RWPE1 (cell line): ENCODE results near the gene ALS2CL.

Experiments
- CTCF ChIA-PET: fragments of 350-600 bp; sonication (Branson Sonifier 250); formaldehyde crosslinking; extraction: SDS; loops from one replicate; lab custom pipeline; 2021; lab: Yijun Ruan, JAX
- POLR2A ChIA-PET: fragments of 400-600 bp; formaldehyde crosslinking; extraction: SDS; loops from one replicate; lab custom pipeline; 2020; ENCODE audit warnings: antibody characterized with exemption; ENCODE audit not compliant: low non-redundant PET; lab: Yijun Ruan, JAX
- DNase-seq: peaks from one replicate; pipeline ENCODE4 v3.0.0; 2012; ENCODE audit warnings: low spot score
- H3K27ac ChIP-seq: fragments of 450-650 bp; 2 replicates; pipeline ENCODE4 v1.5.1; 2017
- TF ChIP-seq, protein P1 (sequence below): fragments of 450-650 bp; conservative IDR thresholded peaks from 2 replicates; pipeline ENCODE4 v1.5.1; 2017; ENCODE audit warnings: low read depth, mild to moderate bottlenecking

Gene ALS2CL

DNA sequence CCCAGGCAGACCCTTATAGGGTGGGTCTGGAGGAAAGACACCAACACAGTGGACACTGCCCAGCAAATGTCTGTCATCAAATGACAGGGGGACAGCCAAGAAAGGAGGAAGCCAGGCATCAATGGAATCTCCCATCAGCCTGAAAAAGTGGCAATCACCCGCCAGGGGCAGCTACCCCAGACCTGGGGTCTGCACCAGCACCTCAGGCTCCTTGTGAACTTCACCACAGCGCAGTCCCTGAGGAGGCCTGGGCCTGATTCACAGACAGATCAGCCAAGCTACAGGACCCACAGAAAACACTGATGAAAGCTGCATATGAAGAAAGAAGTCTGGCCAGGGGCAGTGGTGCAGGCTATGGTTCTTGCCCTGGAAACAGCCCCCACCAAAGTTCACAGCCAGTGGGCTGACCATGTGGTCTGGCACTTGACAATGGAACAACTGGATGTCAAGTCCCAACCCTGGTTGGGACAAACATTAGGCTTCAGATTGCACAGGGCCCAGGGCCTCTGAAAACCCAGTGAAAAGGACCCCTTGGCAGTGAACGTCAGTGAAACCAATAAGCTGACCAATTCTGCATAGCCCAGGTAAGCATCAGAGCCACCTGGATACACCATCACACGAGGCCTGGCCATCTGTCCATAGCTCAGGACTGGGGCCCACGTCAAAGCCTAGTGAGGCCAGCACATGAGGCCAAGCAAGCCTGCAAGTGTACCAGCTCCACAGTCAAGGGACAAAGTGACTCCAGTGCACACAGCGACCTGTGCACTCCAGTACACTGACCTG lies 29.1 kb downstream of the ALS2CL start:
- ChIA-PET POLR2A (no interaction called here), CTCF (interaction anchor here (0.7 kb wide), 1 partner anchor 71 kb away, joined by 3 read pairs; no protein-coding TSS in a partner anchor)
- no peak overlapping the region; the same call in 1 of the 2 replicates for H3K27ac ChIP-seq
- TF ChIP-seq, protein P1, sequence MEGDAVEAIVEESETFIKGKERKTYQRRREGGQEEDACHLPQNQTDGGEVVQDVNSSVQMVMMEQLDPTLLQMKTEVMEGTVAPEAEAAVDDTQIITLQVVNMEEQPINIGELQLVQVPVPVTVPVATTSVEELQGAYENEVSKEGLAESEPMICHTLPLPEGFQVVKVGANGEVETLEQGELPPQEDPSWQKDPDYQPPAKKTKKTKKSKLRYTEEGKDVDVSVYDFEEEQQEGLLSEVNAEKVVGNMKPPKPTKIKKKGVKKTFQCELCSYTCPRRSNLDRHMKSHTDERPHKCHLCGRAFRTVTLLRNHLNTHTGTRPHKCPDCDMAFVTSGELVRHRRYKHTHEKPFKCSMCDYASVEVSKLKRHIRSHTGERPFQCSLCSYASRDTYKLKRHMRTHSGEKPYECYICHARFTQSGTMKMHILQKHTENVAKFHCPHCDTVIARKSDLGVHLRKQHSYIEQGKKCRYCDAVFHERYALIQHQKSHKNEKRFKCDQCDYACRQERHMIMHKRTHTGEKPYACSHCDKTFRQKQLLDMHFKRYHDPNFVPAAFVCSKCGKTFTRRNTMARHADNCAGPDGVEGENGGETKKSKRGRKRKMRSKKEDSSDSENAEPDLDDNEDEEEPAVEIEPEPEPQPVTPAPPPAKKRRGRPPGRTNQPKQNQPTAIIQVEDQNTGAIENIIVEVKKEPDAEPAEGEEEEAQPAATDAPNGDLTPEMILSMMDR = no peak
- DNase-seq = no peak

DNA sequence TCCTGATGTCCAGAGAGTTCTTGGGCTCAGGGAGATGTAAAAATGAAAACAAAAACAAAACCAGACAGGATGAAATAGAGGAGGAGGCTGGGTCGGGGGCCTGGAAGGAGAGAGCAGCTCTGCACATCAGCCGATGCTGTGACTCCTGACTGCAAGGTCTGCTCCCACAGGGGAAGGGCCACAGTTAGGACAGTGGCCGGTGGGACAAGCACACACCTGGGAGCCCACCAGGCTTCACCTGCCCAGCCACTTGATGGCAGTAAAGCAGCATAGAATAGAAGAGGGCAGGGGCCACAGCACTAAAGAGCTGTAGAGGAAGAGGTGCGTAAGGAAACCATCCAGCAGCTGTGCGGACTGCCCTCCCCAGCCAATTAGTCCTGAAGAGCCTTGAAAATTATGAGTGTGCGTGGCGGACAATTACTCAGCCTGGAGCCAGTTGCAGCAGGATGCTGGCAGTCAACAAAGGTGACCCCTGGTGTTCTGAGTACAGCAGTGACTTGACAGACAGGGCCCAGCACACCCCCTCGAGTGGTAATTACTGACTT lies 29.8 kb downstream of the ALS2CL start:
- POLR2A ChIA-PET = no interaction called here
- DNase-seq = no peak
- TF ChIP-seq, protein P1 = no peak; the same call in 1 of the 2 replicates
- H3K27ac ChIP-seq = no peak overlapping the region; the same call in 1 of the 2 replicates
- CTCF ChIA-PET = interaction anchor here (0.7 kb wide), 1 partner anchor 71 kb away, joined by 3 read pairs; no protein-coding TSS in a partner anchor

DNA sequence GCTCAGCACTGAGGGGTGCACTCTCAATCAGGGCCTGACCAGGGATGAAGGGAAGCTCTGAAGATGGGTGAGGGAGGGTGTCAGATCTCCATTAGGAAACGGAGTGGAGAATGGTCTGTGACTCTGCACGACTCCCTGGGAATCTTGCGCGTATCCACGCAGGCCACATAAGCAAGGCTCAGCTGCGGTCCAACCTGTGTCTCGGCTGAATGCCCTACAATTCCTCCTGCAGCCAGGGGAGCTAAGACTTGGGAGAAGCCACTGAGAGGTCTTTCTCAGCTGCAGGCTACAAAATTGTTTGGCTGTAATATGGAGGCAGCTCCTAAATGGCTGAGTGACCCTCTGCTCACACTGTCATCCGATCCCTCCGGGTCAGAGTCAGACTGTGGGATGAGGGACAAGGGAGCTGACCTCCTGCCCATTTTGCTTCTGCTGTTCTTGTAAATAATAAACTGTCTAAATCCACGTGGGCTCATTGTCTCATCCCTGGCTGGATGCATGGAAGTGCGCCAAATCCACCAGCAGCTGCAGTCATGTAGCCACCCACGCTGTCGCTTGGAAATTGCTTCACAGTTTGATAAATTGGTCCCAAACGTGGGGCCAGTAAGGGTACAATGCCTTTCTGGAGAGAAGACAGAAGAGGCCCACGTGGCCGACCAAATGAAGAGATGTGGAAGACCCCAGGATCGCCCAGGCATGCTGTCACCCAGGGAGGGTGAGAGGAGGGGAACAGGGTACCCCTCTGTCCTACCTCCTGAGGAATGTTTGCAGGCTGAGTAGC lies 30.5 kb downstream of the ALS2CL start:
- POLR2A ChIA-PET = no interaction called here
- no peak for DNase-seq
- no peak overlapping the region; the same call in 1 of the 2 replicates for H3K27ac ChIP-seq
- TF ChIP-seq, protein P1 = no peak
- CTCF ChIA-PET = no interaction called here

DNA sequence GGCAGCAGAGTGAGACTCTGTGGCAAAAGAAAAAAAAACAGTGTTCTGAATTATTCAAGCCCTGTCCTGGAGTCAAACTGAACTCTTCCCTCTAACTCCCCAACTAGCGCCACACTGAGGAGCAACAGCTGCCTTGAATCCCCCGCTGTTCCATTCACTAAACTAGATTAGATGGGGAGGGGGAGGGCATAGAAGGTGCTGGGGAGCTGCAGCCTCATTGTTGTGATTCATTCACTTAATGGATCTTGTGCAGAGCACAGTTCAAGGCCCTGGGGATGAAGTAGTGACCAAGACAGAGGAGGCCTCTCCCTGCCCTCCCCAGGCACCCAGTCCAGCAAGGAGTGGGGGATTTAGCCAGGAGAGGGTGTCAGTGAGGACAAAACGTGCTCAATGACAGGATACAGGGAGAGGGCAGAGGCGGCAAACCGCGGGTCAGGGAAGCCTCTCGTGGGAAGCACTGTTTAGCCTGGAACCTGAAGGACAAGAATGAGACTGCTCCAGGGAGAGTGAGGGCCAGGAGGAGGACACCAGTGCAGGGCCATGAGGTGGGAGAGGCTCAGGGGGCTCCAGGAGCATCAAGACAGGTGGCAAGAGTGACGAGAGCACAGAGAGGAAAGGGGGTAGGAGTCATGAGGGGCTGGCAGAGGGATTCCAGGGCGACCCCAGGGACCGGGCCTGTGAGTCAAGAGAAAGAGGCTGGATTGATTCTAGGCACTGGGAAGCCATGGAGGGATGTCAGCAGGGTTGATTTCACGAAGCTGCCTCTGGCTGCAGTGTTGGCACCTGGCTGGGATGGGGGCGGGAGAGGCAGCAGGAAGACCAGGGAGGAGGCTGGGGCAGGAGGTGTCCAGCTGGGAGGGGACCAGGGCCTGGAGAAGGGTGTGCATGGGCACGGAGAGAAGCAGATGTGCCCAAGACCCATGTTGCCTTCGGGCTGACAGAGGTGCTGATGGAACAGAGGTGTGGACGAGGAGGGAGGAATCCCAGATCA lies 31.4 kb downstream of the ALS2CL start:
- peak overlapping the region; percentile 66 for H3K27ac ChIP-seq
- ChIA-PET CTCF (interaction anchor here (0.6 kb wide), 1 partner anchor 55 kb away, joined by 4 read pairs; no protein-coding TSS in a partner anchor), POLR2A (no interaction called here)
- DNase-seq = no peak
- TF ChIP-seq, protein P1 = no peak

DNA sequence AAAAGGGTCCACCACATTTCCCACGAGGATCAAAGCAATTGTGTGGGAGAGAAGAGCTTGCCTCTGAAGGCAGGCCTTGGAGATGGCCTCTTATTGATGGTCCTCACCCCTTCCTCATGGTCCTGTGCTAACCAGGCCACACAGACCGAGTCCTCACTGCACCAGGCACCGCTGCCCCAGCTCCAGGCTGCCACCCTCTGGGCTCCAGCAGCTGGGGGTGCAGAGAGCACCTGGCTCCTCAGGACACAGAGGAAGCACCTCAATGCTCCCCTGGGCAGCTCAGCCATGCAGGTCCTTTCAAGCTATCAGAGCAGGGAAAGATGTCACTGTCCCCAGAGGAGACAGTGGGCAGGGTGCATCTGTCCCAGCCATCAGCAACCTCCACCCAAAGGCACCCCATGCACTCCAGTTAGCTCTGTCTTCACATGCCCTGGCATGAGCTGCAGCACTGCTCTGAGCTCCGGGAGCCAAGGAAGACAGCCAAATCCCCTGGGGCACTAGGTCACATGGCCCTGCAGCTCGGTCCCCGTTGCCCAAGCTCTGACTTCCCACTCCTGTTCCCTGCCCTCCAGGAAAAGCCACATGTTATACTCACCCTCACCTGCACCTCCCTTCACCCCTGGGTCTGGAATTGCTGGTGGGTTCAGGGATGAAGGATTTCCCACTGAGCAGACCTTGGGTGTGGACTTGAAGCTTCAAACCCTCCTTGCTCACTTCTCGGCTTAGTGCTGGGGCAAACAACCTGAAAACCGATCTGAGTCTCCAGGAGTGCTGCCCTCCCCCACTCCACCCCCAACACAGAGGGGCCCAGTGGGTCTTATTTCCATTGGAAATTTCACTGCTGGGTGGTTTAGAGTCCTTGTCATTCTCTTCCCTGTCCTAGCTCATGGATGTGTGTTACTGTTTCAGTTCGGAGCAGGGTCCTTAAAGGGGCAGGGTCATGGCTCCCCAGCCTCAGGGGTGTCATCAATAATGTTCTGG lies 32.6 kb downstream of the ALS2CL start:
- DNase-seq = no peak
- CTCF ChIA-PET = interaction anchor here (0.6 to 0.7 kb wide), 3 partner anchors 96 to 747 kb away, joined by 3 to 5 read pairs (median 3); no protein-coding TSS in a partner anchor
- POLR2A ChIA-PET = no interaction called here
- H3K27ac ChIP-seq = peak overlapping the region; percentile 66
- TF ChIP-seq, protein P1 = no peak
